Activated CD4-positive, alpha-beta T cell treated with anti-CD3 and anti-CD28 coated beads, Interleukin-2, amount 50 U/mL, for 24 hours (primary cell): ENCODE measurements around the gene ATCAY.

ENCODE experiments used
- DNase-seq, 2 donors: peaks; one replicate each; pipeline ENCODE4 v3.0.0-alpha.2; 2020; ENCODE audit warnings: low read depth in 1 of 2, low spot score in 1 of 2

ATCAY gene

DNA sequence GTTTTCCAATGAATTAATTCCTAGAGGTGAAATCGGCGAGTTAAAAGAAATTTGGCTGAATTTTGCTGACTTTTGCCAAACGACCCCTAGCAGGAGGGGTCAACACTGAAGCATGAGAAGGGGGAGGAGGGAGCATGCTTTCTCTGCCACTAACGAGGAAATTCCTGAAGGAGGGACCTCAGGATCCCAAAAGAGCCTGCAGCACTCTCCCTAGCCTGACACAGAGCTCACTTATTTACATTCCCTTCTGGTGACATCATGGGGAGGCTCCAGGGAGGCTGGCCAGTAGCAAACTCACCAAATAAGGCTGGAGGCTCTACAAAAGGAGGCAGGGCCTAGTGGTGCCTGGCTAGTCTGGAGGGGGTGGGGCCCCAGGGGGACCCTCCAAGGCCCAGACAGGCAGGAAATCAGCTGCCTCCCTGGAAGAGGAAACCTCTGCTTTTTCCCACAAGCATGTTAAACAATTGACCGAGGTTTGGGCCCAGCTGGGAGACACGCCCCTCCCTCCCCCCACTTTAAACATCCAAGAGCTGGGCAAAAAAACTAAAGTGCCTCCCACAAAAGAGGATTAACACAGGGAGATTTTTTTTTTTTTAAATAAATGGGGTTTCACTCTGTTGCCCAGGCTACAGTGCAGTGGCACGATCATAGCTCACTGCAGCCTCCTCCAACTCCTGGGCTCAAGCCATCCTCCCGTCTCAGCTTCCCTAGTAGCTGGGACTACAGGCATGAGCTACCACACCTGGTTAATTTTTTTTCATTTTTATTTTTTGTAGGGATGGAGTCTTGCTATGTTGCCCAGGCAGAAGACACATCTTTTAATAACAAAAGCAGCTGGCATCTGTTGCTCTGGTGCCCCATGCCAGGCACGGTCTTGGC lies 88.3 kb downstream of the ATCAY start:
- DNase-seq, result no peak

DNA sequence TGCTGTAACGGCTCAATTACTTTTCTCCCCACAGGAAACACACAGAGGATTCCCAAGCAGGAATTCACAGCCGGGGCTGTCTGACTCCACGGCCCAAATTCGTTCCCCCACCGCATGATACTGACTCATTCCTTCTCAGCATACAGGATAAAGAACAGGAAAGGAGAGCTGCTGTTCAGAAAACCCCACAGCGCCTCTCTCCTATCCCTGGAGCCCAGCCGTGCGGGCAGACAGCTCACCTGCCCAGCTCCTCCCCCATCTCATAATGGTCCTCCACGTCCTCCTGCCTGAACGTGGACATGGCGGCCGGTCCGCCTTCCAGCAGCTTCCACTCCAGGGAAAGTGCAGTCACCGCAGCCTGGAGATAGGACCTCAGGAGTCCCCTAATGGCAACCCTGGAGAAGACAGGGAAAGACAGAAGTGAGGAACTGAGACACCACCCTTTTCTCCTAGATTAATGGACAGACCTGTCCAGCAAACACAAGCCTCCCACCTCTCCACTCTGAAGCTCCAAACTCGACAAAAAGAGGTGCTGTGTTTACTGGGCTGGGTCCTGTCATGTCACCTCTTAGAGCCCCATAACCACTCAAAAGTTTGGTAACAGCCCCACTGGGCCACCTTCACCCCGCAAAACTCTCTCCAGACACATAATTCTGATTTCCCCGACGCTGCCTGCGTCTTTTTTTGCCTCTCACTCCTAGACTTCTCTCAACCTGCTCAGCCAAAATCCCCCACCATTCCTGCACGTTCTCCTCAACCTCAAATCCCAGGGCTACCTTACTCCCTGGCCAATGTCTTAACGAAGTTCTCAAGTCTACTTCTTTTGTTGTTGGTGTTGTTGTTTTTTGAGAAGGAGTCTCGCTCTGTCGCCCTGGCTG lies 89.2 kb downstream of the ATCAY start:
- no peak for DNase-seq

DNA sequence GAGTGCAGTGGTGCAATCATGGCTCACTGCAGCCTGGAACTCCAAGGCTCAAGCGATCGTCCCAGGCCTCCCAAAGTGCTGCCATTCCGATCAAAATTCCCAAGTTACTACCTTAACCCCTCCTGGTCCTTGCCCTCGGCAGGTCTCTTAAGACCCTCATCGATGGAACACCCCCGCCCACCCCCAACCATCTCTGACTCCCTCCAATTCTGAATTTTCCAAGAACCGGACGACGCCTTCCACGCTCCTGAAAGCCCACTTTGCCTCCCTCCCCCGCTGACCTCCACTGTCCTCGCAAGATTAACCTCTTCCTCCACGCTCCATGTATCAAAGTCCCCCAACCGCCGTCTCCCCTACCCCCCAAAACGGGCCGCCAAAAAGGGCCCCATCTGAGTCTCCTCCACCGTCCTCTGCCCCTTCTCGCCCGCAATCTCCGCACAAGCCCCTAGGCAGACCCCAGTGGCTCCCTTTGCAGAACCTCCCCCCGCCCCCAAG lies 89.9 kb downstream of the ATCAY start:
- no peak for DNase-seq

DNA sequence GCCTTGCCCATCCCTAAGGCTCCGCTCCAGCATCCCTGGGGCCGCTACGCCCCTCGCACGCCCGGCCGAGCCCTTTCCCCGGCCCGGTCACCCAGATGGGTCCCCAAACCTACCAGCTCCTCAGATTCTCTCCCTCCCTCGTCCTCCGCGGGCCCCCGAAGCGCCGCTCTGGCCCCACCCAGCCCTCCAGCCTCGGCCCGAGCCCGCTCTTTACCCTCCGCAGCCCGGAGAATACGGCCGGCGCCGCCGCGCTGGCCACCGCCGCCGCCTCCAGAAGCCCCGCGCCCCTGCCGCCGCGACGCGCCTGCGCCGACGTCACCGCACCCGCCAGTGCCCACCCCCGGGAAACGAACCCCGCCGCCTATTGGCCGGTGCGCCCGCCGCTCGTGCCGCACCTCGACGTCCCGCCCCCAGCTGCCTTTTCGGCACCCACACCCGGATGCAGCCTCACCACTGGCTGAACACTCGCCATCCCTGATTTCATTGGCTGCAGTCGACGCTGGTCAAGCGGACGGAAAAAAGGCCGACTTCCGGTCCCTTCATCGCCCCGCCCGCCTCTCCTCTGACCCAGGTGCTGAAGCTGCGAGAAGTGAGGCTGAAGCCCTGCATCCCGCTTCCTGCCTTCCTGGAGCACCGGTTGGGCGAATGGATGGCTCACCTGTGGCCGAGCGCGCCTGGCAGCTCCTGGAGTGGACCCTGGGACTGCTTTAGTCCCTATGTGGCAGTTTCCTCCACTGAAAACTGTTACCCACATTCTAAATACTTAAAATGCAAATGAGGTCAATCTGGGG lies 90.5 kb downstream of the ATCAY start, which contains the start of gene DAPK3:
TSS of gene DAPK3 (minus strand) at position 292 of the 791 bp plus-strand sequence. CDS start 1,364 bp downstream, outside the sequence.
- peak; percentile 81 to 92 for DNase-seq

DNA sequence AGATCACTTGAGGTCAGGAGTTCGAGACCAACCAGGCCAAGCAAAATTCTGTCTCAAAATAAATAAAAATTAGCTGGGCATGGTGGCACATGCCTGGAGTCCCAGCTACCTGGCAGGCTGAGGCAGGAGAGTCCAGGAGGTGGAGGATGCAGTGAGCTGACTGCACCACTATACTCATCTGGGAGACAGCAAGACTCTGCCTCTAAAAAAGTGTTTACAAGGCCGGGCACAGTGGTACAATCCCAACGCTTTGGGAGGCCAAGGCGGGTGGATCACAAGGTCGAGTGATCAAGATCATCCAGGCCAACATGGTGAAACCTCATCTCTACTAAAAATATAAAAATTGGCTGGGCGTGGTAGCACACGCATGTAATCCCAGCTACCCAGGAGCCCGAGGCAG lies 94.7 kb downstream of the ATCAY start:
- DNase-seq, result no peak

DNA sequence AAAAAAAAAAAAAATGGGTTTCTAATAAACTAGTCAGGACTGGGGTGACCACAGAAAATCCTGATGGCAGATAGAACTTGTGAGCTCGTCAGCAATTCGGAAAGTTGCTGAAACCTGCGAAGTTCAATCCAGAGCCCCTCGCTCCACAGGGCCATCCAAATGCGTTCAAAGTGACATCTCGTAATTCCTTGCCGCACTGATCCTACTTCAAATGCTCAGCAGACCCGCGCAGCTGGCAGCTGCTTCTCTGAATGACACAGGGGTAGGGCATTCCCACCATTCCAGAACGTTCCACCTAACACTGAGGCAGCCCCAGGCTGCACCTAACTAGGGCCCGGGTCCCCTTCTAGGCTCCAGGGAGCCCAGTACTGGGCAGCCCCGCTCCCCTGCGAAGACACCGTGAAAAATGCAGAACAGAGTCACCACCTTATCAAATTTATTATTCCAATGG lies 95.2 kb downstream of the ATCAY start:
- no peak for DNase-seq

DNA sequence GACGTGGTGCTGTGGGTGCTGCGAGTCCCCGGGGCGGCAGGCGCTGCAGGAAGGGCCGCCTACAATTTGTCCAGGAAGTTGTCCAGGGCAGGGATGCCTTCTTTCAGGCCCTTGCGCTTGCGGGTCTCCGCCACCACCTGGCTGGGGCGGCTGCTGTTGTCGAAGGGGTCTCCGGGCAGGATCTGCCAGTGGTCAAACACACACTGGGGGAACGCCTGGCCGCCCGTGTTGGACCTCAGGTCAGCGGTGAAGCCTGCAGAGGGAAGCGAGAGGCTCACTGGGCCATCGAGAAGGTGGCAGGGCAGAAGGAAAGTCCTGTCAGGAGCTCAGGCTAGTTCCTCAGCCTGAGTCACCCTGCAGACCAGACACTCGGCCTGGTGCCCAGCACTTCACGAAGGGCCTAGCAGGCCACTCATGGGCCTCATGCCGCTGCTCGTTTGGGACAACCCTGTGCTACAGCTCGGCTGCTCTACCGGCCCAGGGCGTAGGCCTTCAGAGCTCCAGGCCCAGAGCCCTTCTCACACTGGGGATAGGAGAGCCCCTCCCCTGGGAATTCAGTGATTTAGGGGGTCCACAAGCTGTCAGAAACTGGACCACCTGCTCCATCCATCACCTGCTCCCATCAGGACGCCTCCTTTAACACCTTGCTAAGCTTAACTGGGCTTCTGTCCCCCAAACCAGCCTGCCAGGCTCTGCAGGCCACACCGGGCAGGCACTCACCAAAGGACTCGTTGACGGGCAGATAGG lies 96.2 kb downstream of the ATCAY start:
- DNase-seq, result no peak
